ENCODE results near the gene TTBK2.
"Not testable (repeated sequence)": the region's sequence is repeated elsewhere in the genome, so short reads cannot be mapped to it uniquely, and the experiment has no call there.

TTBK2 gene

DNA sequence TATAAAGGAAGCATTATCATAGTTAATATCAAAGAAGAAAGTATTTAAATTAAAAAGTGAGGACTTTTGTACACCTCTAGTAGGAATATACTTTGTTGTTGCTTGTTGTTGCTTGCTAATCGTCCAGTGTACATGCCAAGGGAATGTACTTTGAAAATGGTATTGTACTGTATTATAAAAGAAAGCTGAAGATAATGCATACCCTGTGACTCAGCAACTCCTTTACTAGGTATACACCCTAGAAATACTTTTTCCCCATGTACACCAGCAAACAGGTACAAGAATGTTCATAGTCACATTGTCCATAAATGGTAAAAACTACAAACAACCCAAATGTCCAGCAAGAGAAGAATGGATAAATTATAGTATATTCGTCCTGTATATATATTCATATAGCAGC, 12.0 kb downstream of the TTBK2 start:
- no peak for DNase-seq (ENCODE audit: low spot score)

DNA sequence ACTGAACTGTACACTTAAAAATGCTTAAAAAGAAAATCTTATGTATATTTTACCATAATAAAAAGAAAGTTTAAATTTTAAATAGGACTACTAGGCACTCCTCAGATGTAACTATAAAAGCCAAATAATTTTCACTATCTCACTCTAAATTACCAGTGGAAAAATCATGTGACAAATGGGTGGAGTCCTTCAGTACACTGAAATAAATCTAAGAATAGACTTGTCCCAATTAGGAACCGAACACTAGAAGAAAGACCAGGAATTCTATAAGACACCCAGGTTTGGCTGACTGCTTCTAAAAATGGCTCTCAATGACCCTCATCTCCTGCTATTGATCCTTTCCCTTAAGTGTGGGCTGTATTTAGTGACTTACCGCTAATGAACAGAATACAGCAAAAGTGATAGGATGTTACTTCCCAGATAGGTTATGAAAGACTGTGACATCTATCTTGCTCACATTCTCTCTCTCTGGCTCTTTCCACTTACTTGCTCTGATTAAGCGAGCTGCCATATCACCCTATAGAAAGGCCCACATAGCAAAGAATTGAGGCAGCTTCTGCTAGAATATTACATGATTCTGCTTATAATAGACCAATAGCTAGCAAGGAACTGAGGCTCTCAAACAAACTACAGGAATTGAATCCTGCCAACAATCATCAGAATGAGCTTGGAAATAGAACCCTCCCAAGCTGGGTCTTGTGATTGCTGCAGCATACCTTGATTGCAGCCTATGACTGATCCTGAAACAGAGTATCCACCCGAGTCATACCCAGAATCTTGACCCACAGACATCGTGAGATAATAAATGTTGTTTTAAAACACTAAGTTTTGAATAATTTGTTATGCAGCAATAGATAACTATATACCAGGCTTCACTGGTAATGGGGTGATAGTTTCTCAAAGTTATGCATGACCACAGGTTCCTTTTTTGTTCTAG, 16.9 kb downstream of the TTBK2 start:
- no peak for DNase-seq (ENCODE audit: low spot score)

DNA sequence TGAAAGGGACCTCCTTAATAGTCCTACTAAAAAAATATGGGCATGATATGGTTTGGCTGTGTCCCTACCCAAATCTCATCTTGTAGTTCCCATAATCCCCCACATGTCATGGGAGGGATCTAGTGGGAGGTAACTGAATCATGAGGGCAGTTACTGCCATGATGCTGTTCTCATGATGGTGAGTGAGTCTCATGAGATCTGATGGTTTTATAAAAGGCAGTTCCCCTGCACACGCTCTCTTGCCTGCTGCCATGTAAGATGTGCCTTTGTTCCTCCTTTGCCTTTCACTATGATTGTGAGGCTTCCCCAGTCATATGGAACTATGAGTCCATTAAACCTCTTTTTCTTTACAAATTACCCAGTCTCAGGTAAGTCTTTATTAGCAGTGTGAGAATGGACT, 26.7 kb downstream of the TTBK2 start:
- DNase-seq (ENCODE audit: low spot score): not testable (repeated sequence)

GRCh38 chr15:42891569-42891968, 29.0 kb downstream of the TTBK2 start:
- no peak for DNase-seq (ENCODE audit: low spot score)

DNA sequence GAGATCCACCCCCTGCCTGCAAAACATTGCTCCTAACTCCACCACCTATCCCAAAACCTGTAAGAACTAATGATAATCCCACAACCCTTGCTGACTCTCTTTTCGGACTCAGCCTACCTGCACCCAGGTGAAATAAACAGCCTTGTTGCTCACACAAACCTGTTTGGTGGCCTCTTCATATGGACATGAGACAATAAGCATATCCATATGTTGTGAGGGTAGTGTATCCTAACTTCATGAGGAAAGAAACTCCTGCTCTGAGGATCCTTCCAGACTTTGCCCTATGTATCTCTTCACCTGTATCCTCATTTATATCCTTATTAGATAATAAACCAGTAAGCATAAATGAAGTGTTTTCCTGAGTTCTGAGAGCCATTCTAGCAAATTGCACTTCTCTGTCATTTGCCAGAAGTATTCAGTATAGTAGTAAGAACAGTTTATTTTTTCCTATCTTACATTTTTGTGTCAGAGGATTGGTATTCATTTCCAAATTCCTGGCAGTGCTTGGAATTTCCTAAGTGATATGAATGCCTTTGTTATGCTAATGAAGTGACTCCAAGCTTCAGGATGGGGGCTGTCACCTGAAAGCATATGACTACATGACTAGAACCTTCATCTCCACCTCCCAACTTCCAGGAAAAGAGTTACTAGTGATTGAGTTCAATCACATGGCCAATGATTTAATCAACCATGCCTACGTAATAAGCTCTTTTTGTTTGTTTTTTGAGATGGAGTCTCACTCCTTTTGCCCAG, 30.2 kb downstream of the TTBK2 start:
- no peak for DNase-seq (ENCODE audit: low spot score)

DNA sequence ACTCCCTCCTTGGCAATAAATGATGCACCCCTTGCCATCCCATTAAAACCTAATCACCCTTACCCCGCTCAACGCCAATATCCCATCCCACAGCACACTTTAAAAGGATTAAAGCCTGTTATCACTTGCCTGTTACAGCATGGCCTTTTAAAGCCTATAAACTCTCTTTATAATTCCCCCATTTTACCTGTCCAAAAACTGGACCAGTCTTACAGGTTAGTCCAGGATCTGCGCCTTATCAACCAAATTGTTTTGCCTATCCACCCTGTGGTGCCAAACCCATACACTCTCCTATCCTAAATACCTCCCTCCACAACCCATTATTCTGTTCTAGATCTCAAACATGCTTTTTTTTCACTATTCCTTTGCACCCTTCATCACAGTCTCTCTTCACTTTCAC, 33.2 kb downstream of the TTBK2 start:
- DNase-seq (ENCODE audit: low spot score): not testable (repeated sequence)

- no peak for DNase-seq (ENCODE audit: low spot score)
Measured at GRCh38 chr15:42880121-42880520, 40.5 kb downstream of the TTBK2 start.

DNA sequence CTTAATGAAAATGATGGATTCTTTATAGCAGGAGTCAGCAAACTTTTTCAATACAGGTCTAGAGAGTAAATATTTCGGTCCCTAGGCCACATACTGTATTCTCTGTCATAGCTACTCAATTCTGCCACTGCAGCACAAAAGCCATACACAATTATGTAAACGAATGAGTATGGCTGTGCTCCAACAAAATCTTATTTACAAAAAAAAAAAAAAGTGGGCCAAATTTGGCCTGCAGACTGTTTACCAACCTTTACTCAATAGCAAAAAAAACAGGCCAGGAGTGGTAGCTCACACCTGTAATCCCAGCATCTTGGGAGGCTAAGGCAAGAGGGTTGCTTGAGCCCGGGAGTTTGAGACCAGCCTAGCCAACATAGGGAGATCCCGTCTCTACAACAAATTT, 41.1 kb downstream of the TTBK2 start:
- no peak for DNase-seq (ENCODE audit: low spot score)

DNA sequence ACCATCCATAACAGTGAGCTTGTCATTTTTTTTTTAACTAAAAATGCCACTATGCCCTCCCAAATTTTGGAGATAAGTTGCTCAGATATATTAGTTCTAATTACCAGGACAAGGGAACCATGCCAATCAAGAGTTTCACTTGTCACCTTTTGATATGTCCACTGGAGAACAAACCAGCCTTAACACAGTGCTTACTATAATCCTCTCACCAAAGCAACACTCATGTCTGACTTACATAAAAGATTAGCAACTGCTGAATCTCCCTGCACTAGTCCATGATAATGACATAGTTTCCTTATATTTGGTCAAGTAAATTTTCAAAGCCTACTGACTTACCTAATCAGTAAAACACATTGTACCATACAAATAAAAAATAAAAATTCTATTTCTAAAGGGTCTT, 44.4 kb downstream of the TTBK2 start:
- no peak for DNase-seq (ENCODE audit: low spot score)

GRCh38 chr15:42868683-42869082, 51.9 kb downstream of the TTBK2 start:
- DNase-seq (ENCODE audit: low spot score): no peak

DNA sequence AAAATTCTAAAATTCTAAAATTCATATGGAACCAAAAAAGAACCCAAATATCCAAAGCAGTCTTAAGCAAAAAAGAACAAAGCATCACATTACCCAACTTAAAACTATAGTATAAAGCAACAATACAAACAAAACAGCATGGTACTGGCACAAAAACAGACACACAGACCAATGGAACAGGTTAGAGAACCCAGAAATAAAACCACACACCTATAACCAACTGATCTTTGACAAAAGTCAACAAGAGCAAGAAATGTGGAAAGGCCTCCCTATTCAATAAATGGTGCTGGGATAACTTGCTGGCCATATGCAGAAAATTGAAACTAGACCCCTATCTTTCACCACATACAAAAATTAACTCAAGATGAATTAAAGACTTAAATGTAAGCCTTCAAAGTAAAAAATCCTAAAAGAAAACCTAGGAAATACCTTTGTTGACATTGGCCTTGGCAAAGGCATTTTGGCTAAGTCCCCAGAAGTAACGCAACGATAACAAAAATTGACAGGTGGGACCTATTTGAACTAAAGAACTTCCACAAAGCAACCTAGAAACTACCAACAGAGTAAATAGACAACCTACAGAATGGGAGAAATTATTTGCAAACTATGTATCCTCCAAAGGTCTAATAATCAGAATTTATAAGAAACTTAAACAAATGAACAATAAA, 56.9 kb downstream of the TTBK2 start:
- no peak for DNase-seq (ENCODE audit: low spot score)

DNA sequence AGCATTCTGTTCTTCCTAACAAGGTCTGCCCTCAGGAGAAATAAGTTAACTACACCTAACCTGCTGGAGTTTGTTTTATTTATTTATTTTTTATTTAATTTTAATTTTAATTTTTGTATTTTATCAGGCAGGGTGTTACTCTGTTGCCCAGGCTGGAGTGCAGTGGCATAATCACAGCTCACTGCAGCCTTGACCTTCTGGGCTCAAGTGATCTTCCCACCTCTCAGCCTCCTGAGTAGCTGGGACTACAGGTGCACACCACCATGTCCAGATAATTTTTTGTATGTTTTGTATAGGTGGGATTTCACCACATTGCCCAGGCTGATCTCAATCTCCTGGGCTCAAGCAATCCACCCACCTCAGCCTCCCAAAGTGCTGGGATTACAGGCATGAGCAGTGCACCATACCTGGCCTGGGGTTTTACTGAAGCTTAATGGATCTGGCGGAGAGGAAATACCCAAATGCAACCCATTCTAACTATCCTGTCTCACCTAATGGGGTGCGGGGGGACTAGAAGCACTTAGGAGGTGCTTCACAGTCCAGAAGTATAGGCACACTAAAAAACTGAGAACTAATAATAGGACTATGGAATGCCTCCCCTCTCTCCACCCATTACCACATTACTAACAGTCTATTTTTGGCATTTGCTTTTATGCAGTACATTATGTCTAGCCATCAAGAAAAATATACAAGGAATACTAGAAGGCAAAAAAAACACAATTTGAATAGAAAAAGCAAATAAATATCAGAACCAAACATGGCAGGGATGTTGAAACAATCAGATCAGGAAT, 61.4 kb downstream of the TTBK2 start:
- no peak for DNase-seq (ENCODE audit: low spot score)

DNA sequence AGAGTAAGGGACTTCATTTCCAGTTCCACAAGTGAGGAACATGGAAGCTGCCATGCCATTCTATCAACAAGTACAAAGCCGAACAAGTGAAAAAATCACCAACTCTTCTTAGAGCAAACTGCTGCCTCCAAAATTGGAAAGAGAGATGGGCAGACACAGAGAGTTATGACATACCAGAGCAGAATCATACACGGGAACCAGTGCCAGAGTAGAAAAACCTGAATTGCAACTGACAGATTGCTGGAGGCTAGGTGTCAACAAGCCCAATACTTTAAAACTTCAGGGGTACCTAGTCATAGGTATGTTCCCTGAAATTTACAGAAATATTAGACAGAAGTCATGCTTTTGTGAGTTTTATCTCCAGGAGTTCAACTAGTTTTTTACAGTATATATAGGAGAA, 62.0 kb downstream of the TTBK2 start:
- DNase-seq (ENCODE audit: low spot score): no peak

DNA sequence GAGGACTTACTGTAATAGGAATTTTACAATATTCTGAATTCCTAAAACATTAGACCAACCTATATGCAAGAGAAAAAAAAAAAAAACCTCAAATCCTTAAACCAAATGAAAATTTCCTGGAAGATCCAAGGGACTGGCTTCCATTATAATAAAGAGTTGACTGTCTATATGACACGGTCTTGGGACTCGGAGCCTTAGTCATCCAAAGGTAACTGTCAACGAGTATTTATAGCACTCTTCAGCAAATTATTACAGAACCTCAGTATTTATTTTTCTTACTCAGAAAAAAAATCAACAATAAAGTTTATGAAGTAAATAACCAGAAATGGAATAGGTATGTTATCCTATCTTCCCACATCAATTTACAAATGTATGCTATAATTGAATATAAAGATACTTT, 66.0 kb downstream of the TTBK2 start:
- no peak for DNase-seq (ENCODE audit: low spot score)

- no peak for DNase-seq (ENCODE audit: low spot score)
Measured at GRCh38 chr15:42849836-42850235, 70.7 kb downstream of the TTBK2 start.

- no peak for DNase-seq (ENCODE audit: low spot score)
Measured at GRCh38 chr15:42848846-42849245, 71.7 kb downstream of the TTBK2 start.

- DNase-seq (ENCODE audit: low spot score): no peak
Measured at GRCh38 chr15:42846647-42847046, 73.9 kb downstream of the TTBK2 start.

DNA sequence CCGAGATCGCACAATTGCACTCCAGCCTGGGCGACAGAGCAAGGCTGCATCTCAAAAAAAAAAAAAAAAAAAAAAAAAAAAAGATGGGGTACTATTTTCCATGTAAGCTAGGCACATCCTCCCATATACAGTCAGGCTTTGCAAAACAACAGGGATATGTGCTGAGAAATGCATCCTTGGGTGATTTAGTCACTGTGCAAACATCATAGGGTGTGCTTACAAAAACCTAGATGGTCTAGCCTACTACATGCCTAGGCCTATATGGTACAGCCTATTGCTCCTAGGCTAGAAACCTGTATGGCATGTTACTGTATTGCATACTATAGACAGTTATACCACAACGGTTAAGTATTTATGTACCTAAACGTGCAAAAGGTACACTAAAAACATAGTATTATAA, 75.0 kb downstream of the TTBK2 start:
- DNase-seq (ENCODE audit: low spot score): no peak

DNA sequence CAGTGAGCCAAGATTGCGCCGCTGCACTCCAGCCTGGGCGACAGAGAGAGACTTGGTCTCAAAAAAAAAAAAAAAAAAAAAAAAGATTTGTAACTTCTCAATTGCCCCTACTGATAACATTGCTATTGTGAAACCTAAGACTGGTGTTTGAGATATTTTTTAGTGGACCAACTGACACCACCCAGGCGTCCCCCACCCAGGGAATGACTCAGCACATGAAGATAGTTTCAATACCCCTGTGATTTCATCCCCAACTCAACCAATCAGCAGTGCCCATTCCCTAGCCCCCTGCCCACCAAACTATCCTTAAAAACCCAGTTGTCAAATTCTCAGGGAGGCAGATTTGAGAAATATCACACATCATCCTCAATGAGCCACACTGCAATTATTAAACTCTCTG, 76.9 kb downstream of the TTBK2 start:
- no peak for DNase-seq (ENCODE audit: low spot score)

DNA sequence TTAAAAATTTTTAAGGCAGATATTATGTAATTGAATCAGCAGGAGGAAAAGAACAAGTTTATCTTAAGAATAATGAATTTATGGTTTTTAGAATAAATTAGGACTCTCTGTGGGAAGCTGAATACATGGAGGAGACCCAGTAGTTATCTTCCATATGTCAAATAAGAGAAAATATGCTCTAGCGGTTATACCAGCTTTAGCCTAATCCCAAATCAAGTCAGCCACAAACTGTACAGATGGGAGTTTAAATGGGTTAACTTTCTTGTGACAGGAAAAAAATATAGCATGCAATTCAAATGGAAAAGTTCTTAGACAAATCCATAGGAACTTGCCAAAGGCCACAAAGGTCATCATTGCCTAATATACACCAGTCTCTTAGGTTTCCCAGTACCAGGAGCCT, 84.3 kb downstream of the TTBK2 start:
- DNase-seq (ENCODE audit: low spot score): no peak

- no peak for DNase-seq (ENCODE audit: low spot score)
Measured at GRCh38 chr15:42832576-42832975, 88.0 kb downstream of the TTBK2 start.

Measured in NAMALWA (cell line).